HEK293T (cell line): ENCODE measurements around the gene TRPM2.

Experiments
- BHLHE40 ChIP-seq: fragments of 450-650 bp; IDR thresholded peaks from 2 replicates; pipeline ENCODE4 v1.6.1; 2016; ENCODE audit warnings: mild to moderate bottlenecking, moderate library complexity, borderline replicate concordance
- FOXA1 ChIP-seq: fragments of 450-650 bp; IDR thresholded peaks from 2 replicates; pipeline ENCODE4 v1.6.1; 2016; ENCODE audit warnings: mild to moderate bottlenecking
- L3MBTL2 ChIP-seq: fragments of 450-650 bp; conservative IDR thresholded peaks from 2 replicates; pipeline ENCODE4 v1.6.1; 2016; ENCODE audit warnings: mild to moderate bottlenecking
- SP1 ChIP-seq: fragments of 450-650 bp; IDR thresholded peaks from 2 replicates; pipeline ENCODE4 v1.6.1; 2017

DNA sequence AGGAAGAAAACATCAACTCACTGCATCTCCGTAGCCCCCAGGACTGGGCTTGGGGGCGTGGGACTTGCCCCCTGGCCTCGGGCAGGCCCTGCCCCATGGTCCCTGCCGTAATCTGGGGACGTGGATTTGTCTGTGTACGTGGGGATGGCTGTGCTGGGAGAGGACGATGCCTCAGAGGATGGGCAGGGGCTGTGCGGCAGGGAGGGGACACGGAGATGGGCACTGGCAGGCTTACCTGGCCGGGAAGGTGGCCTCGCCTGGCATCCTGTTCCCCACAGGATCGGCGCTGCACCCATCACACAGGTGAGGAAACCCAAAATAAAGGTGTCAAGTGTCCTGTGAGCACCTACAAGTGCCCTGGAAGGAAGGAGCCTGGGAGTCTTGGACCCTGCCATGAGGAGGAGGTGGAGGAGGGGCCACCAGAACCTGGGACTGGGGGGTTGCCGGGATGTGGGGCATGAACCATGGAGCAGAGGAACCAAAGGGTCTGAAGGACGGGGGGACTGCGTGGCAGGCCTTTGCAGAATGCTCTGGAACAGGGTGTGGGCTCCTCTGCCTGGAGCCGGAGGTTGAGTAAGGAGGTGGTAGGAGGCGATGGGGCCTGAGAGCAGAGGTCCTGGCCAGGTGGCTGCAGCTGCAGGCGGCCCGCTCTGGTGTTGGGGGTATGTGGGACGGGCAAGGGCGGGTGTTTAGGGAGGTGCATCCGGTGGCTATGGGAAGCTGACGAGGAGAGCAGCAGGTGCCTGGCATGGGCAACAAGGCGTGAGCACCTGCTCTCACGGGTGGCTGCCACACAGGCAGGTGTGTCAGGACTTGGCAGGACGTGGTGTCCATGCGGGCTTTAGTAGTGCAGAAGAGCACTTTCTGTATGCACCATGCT, 74.1 kb downstream of the TRPM2 start:
- TF ChIP-seq FOXA1 (no peak), SP1 (no peak), L3MBTL2 (no peak), BHLHE40 (no peak)
